ENCODE results near the gene ZNF423.
A peak's percentile ranks its signal among the peaks of the same experiment; 100 is the strongest.

Gene ZNF423

DNA sequence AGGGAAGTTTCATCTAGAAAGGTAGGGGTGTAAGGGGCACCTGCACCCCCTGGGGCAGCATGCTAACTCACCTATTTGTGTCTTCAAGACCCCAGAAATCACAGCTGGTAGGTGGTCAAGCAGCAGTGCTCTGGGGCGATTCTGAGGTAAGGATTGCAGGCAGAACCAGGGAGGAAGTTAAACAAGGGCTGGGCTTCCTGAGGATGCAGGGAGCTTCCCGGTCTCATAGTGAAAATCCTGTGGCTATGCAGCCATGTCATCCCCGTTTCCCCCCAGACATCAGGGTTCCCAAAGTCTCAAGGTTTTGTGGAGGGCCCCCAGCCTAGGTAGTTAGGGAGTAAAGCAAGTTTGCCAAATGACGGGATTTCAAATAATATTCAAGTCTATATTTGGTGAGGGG, 403.8 kb downstream of the ZNF423 start:
- DNase-seq, result peak; percentile 14

DNA sequence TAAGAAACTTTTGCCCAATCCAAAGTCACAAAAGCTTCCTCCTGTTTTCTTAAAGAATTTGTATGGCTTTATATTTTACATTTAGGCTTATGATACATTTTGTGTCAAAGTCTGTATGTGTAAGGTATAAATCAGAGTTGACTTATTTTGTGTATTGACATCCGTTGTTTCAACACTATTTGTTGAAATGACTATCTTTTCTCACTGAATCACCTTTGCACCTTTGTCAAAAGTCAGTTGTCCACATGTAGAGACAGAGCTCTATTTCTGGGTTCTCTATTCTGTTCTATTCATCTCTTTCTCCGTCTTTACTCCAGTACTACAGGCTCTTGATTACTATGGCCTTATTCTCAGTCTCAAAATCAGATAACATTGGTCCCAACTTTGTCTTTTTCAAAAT, 409.1 kb downstream of the ZNF423 start:
- DNase-seq, result no peak

DNA sequence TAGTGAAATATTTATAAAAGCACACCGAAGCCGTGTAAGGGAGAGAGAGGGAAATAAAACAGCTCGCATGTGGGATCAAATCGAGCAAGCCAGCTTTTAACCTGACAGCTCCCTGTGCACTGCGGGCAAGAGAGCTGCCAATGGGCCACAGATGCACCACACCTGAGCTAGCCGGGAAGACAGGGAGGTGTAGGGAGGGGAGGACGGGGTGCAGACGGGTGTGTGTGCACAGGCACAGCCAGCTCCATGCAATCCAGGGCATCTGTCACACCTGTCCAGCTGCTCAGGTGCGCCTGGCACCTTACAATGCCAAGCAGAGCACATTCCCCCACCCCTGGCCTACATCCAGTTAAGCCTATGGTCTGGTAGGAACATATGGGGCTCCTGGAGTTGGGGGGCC, 412.3 kb downstream of the ZNF423 start:
- DNase-seq, result no peak

DNA sequence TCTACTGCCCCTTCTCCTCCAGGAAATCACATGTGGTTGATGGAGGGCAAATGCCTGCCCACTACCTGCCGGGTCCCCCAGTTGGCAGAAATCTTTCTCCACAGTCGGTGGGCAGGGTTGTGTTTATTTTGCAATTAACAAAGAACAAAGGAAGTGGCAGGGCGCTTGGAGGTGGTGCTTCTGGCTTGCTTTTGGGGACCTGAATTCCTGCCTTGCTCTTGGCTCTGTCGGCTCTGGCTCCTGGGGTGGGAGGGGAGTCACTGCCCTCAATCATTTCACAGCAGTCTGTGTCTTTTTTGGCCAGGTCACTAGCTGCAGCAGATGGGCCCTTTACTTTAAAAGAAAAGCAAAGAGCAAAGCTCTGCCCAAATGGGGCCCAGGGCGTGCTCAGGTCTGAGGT, 413.1 kb downstream of the ZNF423 start:
- no peak for DNase-seq

DNA sequence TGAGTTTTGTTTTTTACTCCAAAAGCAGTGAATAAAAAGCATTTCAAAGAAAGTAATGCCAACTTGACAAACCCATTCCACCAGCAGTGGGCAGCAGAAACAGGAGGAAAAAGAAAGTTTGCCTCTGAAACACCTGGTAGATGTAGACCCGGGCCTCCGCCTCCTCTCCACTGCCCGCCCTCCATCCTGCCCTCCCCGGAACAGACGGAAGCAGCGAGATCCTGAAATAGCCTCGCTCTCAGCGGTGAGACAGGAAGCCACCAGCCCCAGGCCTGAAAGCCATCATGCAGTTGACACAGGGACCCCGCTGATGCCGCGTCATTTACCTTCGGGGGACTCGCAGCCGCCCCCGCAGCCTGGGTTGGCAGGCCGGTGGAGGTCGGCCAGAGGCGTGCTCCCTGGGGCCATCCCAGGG, 414.5 kb downstream of the ZNF423 start:
- DNase-seq, result peak; percentile 66

DNA sequence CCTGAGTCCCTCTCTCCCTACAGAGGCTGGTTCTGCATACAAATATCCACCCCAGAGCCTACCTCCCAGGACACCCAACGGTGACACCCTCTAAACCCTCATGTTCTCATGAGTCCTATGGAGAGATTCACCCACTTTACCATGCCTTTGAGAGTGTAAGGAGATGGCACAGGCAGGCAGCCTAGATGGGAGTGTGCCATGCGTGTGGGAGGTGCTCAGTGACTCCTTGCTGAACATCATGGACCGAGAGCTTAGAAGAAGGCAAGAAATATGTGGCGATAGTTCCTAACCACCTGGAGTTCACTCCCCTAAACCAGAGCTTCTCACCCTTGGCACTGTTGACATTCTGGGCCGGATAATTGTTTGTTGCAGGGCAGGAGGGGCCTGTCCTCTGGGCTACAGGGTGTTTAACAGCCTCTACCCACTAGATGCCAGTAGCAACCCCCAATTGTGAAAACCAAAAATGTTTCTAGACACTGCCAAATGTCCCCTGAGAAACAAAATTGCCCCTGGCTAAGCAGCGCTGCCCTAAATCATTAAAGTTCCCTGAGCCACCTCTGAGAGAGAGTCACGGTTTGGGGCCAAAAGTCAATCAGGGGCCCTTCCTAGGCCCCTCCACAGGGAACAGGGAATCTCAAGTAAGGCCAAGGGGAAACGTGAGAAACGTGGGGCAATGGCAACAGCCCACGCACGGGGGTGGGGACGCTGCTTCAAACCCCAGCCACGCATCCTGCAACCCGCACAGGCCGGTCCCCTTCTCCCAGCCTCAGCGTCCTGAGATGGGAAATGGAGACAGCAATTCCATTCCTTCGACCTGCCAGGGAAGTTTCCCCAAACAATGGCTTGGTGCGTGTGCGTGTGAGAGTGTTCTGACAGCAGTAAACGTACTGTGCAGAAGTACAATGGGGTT, 415.5 kb downstream of the ZNF423 start:
- no peak for DNase-seq

DNA sequence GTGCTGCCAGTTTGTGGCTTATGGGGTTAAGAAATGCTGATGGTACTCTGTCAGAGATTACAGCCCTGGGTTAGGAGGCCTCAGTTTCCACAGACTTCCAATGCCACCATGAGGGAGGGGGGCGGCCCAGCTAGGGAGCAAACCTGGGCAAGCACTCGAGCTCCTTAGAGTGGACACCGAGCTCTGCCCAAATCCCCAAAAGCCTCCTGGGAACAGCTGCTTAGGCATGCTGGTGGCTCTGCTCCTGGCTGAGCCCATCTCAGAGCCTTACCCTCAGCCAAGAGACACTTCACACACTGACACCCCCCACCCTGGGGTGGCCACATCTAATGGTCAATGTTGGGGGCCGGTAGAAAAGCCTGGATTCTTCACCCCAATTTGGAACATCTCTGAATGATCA, 416.2 kb downstream of the ZNF423 start:
- DNase-seq, result no peak

DNA sequence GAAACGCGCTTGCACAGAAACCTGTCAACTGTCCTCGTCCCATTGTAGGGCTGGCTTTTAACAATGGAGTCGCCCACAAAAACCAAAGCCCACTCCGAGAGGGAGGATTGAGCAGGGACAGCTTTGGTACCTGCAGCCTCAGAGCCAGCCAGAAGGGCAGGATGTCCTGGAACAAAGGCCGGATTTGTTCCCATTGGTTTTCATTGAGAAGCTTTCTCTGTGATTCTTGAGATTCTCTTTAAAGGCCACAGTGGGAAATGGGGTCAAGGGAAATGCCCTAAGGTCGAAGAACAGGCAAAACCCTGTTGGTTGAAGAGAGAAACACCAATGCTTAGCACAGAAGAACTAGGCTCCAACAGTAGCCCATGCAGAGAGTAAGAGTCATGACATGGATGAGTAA, 416.9 kb downstream of the ZNF423 start:
- DNase-seq, result no peak
